ENCODE results near the gene LRP2.
A peak's percentile ranks its signal among the peaks of the same experiment; 100 is the strongest.

Gene LRP2

DNA sequence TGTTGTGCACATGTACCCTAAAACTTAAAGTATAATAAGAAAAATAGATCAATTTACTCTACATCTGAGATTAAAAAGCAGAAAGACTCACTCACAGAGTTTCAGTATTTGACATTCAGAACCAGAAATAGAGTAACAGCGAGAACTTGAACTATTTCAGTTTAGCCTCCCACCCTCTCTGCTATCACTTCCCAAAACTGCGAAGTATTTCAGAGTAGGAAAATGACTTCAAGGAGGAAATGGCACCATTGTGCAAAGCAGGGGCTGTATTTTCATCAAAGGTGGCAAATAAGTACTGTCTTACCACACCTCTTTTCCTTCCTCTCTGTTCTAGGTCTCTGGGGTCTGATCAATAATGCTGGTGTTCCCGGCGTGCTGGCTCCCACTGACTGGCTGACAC lies 279.3 kb downstream of the LRP2 start:
- no peaks in the 10 kb centered on the region for H3K9me2 ChIP-seq (replicated peaks; ENCODE audit: low read depth, low read length)
- no peak overlapping the region for H2AFZ ChIP-seq (ENCODE audit: low read length)
- no peaks in the 10 kb centered on the region for H4K20me1 ChIP-seq (ENCODE audit: insufficient read depth, low read length, poor library complexity, severe bottlenecking)
- no peaks in the 10 kb centered on the region for H3K79me2 ChIP-seq (ENCODE audit: insufficient read depth, low read length)
- TF ChIP-seq CTCF (conservative IDR thresholded peaks at IDR 0.05; ENCODE audit: low read length), result no peak
- no peak for TF ChIP-seq EZH2phosphoT487 (IDR thresholded peaks at IDR 0.05; ENCODE audit: borderline replicate concordance)
- H3K9ac ChIP-seq (ENCODE audit: low read depth, low read length, poor library complexity, severe bottlenecking), result no peak overlapping the region
- no peaks in the 10 kb centered on the region for H3K9me3 ChIP-seq (ENCODE audit: insufficient read depth, low read depth, low read length)
- no peak overlapping the region for H3K4me3 ChIP-seq (ENCODE audit: low read length, poor library complexity, severe bottlenecking)
- peaks cover 29% of the 10 kb centered on the region for H3K4me1 ChIP-seq (ENCODE audit: insufficient read depth, low read length, poor library complexity, severe bottlenecking)
- no peaks in the 10 kb centered on the region; the same call in 1 of the 2 replicates for H3F3A ChIP-seq (ENCODE audit: low read depth)
- no peaks in the 10 kb centered on the region for H3K27me3 ChIP-seq (ENCODE audit: insufficient read depth, low read length, poor library complexity, severe bottlenecking)
- H3K4me2 ChIP-seq (ENCODE audit: low read depth, low read length, poor library complexity, severe bottlenecking), result no peak overlapping the region
- H3K36me3 ChIP-seq (ENCODE audit: insufficient read depth, low read length), result no peaks in the 10 kb centered on the region

DNA sequence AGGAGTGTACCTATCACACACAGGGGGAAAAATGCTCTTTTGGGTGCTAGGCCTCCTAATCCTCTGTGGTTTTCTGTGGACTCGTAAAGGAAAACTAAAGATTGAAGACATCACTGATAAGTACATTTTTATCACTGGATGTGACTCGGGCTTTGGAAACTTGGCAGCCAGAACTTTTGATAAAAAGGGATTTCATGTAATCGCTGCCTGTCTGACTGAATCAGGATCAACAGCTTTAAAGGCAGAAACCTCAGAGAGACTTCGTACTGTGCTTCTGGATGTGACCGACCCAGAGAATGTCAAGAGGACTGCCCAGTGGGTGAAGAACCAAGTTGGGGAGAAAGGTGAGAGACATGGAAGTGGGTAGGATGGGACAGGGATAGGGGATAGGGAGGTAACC lies 280.8 kb downstream of the LRP2 start:
- Histone ChIP-seq H3K9me3 (ENCODE audit: insufficient read depth, low read depth, low read length) (no peaks in the 10 kb centered on the region), H4K20me1 (ENCODE audit: insufficient read depth, low read length, poor library complexity, severe bottlenecking) (no peaks in the 10 kb centered on the region), H3K4me1 (ENCODE audit: insufficient read depth, low read length, poor library complexity, severe bottlenecking) (peaks cover 41% of the 10 kb centered on the region), H3K36me3 (ENCODE audit: insufficient read depth, low read length) (no peaks in the 10 kb centered on the region), H3K9ac (ENCODE audit: low read depth, low read length, poor library complexity, severe bottlenecking) (no peak overlapping the region), H2AFZ (ENCODE audit: low read length) (no peak overlapping the region), H3F3A (ENCODE audit: low read depth) (no peaks in the 10 kb centered on the region; the same call in 1 of the 2 replicates), H3K79me2 (ENCODE audit: insufficient read depth, low read length) (no peaks in the 10 kb centered on the region), H3K4me3 (ENCODE audit: low read length, poor library complexity, severe bottlenecking) (no peak overlapping the region), H3K27me3 (ENCODE audit: insufficient read depth, low read length, poor library complexity, severe bottlenecking) (no peaks in the 10 kb centered on the region), H3K4me2 (ENCODE audit: low read depth, low read length, poor library complexity, severe bottlenecking) (no peak overlapping the region), H3K9me2 (replicated peaks; ENCODE audit: low read depth, low read length) (no peaks in the 10 kb centered on the region)
- no peak for TF ChIP-seq CTCF (conservative IDR thresholded peaks at IDR 0.05; ENCODE audit: low read length)
- TF ChIP-seq EZH2phosphoT487 (IDR thresholded peaks at IDR 0.05; ENCODE audit: borderline replicate concordance), result no peak

GRCh38 chr2:169080250-169081069 lies 281.9 kb downstream of the LRP2 start:
- Histone ChIP-seq H3K27me3 (ENCODE audit: insufficient read depth, low read length, poor library complexity, severe bottlenecking) (no peaks in the 10 kb centered on the region), H3K9me2 (replicated peaks; ENCODE audit: low read depth, low read length) (no peaks in the 10 kb centered on the region), H3K9me3 (ENCODE audit: insufficient read depth, low read depth, low read length) (no peaks in the 10 kb centered on the region), H3K4me2 (ENCODE audit: low read depth, low read length, poor library complexity, severe bottlenecking) (no peak overlapping the region), H3K4me1 (ENCODE audit: insufficient read depth, low read length, poor library complexity, severe bottlenecking) (peaks cover 41% of the 10 kb centered on the region), H3K4me3 (ENCODE audit: low read length, poor library complexity, severe bottlenecking) (no peak overlapping the region), H3F3A (ENCODE audit: low read depth) (no peaks in the 10 kb centered on the region; the same call in 1 of the 2 replicates), H2AFZ (ENCODE audit: low read length) (peak overlapping the region; percentile 85), H4K20me1 (ENCODE audit: insufficient read depth, low read length, poor library complexity, severe bottlenecking) (no peaks in the 10 kb centered on the region), H3K9ac (ENCODE audit: low read depth, low read length, poor library complexity, severe bottlenecking) (peak overlapping the region; percentile 17), H3K36me3 (ENCODE audit: insufficient read depth, low read length) (no peaks in the 10 kb centered on the region), H3K79me2 (ENCODE audit: insufficient read depth, low read length) (no peaks in the 10 kb centered on the region)
- TF ChIP-seq CTCF (conservative IDR thresholded peaks at IDR 0.05; ENCODE audit: low read length) (no peak), EZH2phosphoT487 (IDR thresholded peaks at IDR 0.05; ENCODE audit: borderline replicate concordance) (no peak)

Measured in Loucy (cell line).